NCI-H128 (cell line): ENCODE data around the gene RCOR1.
"Not testable (repeated sequence)": the region's sequence is repeated elsewhere in the genome, so short reads cannot be mapped to it uniquely, and the experiment has no call there.

Experiments
- DNase-seq: peaks from one replicate; lab custom pipeline; 2025; ENCODE audit not compliant: unreplicated experiment; lab: John Stamatoyannopoulos, UW

RCOR1 gene

DNA sequence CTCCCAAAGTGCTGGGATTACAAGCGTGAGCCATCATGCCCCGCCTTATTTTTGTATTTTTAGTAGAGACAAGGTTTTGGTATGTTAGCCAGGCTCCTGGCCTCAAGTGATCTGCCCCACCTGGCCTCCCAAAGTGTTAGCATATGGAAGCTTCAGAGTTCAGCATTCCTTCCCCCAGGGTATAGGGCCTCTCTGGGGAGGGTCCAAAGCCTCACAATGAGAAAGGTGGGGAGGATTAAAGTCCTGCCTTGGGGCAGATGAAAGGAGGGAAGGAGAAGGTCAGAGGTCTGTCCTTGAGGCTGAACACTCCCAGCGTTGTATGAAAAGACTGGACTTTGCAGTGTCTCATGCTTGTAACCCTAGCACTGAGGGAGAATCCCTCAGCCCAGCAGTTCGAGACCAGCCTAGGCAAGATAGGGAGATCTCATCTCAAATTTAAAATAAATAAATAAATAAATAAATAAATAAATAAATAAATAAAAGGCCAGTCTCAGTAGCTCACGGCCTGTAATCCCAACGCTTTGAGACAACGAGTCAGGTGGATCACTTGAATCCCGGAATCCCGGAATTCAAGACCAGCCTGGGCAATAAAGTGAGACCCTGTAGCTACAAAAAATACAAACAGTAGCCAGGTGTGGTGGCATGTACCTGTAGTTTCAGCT, 22.0 kb upstream of the RCOR1 start:
- DNase-seq = no peak

DNA sequence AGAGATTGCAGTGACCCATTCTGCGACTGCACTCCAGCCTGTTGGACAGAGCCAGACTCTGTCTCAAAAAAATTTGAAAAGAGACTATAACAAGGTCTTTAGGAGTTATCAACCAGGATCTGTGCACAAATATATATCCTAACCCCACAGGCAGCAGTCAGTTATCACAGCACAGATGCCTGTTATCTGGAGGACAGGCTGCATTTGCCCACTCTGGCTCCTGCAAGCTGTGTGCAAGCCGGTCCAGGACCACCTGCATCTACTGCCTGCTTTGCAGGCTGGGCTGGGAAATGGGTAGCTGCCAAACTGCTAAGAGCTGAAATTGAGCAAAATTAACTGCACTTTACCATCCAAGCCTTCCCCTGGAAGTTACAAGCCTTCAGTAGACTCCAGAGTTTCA, 21.4 kb upstream of the RCOR1 start:
- DNase-seq = no peak

DNA sequence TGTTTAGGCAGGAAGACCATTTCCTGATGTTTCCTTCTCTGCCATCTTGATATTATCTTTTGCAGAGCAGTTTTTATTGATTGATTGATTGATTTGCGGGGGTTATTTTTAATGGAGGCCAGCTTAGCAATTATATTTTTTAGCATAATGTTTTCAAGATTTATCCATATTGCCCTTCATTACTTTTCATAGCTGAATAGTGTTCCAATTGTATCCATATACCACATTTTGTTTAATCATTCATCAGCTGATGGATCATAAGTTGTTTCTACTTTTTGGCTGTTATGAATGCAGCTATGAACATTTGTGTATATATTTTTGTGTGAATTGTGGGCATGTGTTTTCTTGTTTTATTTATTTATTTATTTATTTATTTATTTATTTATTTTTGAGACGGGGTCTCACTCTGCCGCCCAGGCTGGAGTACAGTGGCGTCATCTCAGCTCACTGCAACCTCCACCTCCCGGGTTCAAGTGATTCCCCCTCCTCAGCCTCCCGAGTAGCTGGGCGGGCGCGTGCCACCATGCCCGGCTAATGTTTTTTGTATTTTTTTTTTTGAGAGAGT, 20.9 kb upstream of the RCOR1 start:
- no peak for DNase-seq

DNA sequence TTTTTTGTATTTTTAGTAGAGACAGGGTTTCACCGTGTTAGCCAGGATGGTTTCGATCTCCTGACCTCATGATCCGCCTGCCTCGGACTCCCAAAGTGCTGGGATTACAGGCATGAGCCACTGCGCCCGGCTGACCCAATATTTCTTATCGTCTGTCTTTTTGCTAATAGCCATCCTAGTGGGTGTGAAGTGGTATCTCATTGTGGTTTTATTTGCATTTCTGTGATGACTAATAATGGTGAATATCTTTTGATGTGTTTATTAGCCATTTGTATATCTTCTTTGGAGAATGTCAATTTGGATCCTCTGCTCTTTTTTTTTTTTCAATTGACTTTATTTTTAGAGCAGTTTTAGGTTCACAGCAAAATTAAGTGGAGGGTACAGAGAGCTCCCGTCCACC, 19.3 kb upstream of the RCOR1 start:
- not testable (repeated sequence) for DNase-seq

DNA sequence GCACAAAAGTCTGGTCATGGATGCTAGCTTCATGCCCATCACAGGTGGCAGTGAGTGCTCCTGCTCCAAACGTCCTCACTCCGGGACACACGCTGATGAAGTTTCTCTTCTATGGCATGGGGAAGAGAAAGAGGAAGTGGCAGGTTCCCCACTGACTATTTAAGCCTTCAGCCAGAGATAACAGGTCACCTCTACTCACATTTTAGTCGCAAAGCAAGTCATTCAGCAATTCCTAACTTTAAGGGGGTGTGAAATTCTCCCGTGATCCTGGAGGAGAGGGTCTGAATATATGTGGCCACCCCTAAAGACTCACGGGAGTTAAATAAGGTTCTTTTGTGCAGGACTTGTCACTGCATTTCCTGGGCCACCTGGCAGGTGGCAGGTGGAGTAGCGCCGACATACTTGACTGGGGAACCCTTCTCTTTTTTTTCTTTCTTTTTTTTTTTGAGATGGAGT, 18.8 kb upstream of the RCOR1 start:
- no peak for DNase-seq

DNA sequence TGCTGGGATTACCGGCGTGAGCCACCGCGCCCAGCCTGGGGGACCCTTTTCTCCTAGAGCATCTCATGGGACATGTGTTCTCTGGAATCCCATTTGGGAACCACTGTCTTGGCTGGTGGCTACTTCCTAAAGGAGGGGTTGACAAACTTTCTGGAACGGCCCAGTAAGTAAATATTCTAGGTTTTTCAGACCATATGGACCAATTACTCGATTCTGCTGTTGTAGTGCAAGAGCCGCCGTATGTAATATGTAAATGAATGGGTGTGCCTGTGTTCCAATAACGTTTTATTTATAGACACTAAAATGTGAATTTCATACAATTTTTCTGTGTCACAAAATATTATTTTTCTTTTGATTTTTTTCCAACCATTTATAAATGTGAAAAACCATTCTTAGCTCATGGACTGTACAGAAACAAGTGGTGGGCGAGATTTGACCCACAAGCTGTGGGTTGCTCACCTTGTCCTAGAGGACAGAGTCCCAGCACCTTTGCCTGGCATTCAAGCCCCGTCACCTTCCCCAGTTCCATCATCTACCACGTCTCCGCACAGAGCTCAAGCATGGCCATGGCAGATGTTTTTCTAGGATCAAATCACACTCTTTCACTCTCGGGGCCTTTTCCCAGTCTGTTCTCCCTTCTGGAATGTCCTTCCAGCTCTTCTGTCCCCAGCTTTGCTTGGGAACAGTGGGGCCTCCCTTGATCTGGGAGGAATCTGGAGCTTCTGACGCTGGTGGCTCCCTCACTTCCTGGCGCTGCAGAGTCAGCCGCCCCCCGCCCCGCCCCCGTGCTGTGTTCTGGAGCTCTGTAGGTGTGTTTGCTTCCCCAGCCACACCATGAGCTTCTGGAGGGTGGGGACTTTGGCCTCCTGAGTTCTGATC, 17.9 kb upstream of the RCOR1 start:
- no peak for DNase-seq

DNA sequence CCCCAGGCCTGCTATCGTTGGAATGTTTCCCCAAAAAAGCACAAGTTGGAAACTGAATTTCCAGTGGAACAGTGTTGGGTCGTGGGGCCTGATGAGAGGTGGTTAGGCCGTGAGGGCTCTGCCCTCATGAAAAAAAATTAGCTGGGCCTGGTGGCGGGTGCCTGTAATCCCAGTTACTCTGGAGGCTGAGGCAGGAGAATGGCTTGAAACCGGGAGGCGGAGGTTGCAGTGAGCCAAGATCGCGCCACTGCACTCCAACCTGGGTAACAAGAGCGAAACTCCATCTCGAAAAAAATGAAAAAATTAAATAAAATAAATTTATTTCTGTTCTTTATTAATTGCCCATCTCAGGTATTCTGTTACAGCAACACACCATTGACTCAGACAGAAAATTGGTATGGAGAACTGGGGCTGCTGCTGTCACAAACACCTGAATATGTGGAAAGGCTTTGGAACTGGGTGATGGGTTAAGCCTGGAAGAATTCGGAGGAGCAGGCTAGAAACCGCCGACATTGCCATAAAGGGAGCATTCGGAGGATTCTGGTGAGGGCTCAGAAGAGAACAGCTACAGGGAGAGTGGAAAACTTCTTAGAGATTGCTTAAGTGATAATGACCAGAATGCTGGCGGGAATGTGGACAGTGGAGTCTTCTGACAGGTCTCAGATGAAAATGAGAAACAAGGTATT, 17.1 kb upstream of the RCOR1 start:
- no peak for DNase-seq

DNA sequence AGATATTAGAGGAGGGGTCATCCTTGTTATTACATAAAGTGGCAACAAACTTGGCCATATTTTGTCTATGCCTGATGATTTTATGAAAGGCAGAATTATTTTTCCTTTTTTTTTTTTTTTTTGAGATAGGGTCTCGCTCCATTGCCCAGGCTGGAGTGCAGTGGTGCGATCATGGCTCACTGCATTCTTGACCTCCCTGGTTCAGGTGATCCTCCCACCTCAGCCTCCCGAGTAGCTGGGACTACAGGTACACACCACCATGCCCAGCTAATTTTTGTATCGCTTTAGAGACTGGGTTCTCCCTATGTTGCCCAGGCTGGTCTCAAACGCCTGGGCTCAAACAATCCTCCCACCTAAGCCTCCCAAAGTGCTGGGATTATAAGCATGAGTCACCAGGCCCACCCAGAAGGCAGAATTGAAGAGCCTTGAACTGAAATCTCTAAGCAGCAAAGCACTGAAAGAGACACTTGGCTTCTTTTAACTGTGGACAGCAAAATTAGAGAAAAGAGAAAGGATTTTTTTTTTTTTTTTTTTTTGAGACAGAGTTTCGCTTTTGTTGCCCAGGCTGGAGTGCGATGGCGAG, 16.5 kb upstream of the RCOR1 start:
- DNase-seq = not testable (repeated sequence)

DNA sequence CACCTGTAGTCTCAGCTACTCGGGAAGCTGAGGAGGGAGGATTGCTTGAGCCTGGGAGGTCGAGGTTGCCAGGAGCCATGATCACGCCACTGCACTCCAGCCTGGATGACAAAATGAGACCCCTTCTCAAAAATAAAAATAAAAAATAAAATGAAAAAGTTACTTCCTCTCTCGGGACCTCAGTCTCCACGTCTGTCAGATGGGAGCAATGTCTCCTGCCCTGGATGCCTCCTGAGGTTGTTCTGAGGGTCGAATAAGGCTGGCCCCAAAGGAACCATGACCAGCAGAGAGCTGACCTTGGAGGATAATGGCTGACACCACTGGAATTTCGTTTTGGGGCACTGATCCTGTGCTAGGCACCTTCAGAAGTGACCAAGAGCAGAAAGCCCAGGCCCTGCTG, 13.6 kb upstream of the RCOR1 start:
- DNase-seq = no peak

DNA sequence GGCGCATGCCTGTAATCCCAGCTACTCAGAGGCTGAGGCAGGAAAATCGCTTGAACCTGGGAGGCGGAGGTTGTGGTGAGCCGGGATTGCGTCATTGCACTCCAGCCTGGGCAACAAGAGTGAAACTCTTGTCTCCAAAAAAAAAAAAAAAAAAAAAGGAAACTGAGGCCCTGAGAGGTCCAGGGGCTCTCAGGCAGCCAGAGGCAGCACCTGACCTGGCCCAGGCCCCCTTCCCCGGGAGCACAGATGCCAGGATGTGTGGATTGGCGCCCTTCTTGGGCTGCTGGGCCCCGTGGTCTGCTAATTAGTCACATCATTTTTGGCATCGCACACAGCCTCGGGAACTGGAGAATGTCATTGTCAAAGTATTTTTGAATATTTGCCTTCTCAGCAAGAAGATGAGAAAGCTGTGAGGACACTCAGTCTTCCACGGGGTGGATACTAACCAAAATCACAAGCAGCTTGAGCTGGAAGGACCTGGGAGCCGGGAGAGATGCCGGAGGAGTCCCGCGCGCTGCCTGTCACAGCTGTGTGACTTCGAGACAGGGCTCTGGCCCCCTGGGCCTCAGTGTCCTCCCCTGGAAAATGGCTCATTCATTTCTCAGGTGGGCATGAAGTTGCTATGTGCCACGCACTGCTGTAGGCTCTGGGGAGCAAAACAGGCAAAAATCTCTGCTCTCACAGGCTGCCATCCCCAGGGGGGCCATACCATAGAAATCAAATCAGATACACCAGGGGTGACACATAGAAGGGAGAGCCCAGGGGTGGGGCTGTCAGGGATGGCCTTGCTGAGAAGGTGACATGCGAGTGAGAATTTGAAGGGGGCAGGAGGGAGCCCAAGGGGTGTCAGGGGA, 12.5 kb upstream of the RCOR1 start:
- DNase-seq = no peak

DNA sequence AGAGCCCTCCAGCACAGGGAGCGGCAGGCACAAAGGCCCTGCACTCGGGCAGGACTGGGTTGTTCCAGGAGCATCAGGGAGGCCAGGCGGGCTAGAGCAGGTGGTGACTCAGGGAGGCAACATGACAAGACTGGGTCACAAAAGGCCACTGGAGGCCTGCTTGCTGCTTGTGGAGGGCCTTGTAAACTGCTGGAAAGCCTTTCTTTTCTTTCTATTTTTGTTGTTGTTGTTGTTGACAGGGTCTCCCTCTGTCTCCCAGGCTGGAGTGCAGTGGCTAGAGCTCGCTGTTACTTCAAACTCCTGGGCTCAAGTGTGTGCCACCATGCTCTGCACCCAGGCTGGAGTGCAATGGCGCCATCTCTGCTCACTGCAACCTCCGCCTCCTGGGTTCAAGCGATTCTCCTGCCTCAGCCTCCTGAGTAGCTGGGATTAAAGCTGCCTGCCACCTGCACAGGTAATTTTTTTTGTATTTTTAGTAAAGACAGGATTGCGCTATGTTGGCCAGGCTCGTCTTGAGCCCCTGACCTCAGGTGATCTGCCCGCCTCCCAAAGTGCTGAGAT, 11.8 kb upstream of the RCOR1 start:
- DNase-seq = no peak

DNA sequence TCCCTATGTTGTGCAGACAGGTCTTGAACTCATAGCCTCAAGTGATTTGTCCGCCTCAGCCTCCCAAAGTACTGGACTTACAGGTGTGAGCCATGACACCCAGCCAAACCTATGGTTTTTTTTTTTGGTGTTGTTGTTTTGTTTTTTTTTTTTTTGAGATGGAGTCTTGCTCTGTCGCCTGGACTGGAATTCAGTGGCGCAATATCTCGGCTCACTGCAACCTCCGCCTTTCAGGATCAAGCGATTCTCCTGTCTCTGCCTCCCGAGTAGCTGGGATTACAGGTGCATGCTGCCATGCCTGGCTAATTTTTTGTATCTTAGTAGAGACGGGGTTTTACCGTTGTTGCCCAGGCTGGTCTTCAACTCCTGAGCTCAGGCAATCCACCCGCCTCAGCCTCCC, 11.3 kb upstream of the RCOR1 start:
- no peak for DNase-seq

DNA sequence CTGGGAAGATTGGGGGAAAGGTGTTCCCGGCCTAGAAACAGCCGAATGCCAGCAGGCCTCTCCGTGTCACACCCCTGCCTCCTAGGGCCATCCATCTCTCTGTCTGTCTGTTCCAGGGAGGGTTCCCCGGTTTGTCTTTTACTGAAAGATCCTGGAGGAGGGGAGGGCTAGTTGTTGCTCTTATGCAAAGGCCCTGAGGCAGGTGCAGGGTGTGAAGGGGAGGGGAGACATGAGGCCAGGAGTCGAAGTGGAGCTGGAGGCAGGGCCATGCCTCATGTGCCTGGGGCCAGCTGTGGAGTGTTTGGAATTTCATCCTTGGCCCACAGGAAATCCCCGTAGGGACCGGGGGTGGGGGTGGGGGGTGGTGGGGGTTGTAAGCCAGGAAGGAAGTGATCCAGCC, 8.7 kb upstream of the RCOR1 start:
- DNase-seq = no peak

DNA sequence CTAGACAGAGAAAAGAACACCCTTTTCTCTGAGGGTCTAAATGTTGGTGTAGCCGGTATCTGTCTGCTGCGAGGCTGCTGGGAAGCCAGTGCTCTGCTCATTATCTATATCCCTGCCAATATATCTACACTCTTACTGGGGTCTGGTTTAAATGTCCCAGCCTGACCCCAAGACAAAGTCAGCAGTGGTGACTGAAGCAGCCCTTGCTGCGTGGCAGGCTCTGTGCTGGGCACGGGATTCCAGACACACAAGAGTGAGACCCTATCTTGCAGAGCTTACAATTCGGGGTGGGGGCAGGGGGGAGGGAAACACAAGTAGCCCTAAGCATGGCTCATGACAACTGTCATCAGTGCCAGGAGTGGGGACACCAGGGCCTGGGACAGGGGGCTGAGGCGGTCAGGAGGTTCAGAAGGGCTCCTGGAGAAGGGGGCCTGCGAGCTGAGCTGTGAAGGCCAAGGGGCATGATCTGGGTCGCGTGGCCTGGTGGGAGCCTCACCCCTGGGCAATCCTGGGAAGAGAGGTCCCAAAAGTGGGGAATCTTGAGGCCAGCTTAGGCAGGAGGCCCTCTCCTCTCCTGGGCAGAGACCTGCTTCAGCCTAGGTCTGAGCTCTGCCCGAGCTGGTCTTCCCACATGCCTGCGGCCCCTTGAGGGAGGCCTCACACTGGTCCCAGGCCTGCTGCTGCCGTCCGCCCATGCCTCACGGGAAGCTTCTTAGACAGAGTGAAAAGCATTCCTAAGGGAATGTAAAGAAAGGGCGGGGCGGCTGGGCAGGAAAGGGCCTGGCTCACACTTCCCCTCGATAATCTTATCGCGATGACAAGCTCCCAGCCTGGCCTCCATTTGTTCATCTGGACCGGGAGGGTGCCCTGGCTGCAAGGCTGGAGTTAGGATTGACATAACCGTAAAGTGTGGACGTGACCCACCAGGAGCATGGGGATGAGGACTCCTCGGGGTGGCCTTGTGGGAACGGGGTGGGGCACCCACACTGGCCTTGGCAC, 7.3 kb upstream of the RCOR1 start:
- no peak for DNase-seq

DNA sequence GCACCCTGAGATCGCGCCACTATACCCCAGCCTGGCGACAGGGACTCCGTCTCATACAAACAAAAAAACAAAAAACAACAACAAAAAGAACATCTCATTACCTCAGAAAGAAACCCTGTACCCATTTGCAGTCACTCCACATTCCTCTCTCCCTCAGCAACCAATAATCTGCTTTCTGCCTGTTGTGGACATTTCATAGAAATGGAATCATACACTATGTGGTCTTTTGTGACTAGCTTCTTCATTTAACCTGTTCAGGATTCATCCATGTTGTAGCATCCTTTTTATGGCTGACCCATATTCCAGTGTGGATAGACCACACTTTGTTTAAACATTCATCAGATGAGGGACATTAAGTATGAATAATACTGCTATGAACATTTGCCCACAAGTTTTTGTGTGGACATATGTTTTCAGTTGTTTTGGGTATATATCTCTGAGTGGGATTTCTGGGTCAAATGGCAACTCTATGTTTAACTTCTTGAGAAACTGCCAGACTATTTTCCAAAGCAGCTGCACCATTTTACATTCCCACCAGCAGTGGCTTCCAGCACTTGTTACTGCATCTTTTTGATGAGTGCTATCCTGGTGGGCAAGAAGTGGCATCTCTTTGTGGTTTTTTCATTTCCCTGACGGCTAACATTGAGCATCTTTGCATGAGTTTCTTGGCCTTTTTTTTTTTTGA, 5.9 kb upstream of the RCOR1 start:
- DNase-seq = no peak

DNA sequence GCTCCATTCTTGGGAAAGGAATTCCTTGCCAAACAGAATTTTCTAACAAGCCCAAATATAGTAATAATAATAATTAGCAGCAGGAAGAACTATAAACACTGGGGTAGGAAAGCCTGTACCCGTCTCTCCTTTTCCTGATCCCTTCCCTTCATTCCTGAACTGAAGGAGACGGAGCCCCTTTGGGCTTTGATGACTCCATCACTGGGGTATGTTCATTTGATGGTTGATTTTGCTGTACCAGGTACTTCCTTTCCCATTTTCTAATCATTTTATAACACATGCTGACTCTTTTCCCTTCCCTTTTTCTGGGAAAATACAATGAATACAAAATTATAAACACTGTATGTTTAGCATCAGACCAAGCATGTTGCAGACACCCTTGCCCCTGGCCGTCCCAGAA, 3.6 kb upstream of the RCOR1 start:
- DNase-seq = no peak

DNA sequence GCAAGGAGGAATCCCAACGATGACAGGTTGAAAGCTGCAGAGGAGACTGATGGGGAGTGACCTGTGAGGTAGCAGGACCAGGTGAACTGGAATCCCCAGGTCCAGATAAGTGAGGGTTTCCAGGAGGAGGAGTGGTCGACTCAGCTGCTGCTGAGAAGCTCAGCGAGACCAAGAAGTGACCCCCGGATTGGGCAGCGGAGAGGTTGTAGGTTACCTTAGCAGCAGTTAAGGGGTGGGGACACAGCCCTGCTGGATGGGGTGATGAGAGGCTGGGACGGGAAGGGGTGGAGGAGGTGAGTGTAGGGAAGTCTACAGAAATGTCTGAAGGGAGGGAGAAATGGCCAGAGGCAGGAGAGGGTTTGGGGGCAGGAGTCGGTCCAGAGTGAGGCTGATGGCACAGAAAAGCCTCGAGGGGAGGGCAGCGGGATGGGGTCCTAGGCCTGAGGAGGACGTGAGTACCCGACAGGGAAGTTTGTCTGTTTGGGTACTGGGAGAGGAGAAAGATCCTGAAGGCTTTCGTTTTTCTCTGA, 2.6 kb upstream of the RCOR1 start:
- no peak for DNase-seq

DNA sequence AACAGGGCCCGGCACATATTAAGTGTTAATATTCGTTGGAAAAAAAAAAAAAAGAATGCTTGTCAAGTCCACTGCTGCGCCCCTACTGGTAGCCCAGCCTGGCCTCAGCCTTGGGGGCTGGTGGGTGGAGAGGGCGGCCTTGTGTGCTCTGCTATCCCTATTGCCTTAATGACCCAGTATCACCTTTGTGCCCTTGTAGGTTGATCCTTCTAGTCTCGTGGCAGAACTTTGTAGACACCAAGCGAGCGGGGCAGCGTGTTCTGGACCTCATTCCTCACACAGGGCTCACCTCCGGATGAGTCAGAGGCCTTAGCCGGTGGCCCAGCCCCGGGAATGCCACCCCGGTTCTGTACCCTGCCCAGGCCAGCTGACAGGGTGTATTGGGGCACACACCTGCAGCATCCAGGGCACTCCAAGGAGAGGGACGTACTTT, 1.8 kb upstream of the RCOR1 start:
- DNase-seq = no peak
